K562 (cell line): ENCODE measurements around the gene TFCP2. TPM values are rescaled to one million over a fixed set of nuclear protein-coding genes. Genes with fewer than 3 reads are reported as not detected.

Source experiments
- CHD2 ChIP-seq: IDR thresholded peaks from 2 replicates; pipeline ENCODE4 v1.6.1; 2011; ENCODE audit warnings: low read depth, low read length
- FOXA3 ChIP-seq, 2 experiments: fragments of 450-650 bp in 1 of 2; sonication (generic) in 1 of 2; formaldehyde crosslinking; IDR thresholded peaks in 1 of 2; conservative IDR thresholded peaks in 1 of 2; 2 replicates each; pipeline versions ENCODE4 v1.4.0 to v1.8.0; 2020 to 2022; ENCODE audit warnings: mild to moderate bottlenecking in 2 of 2, missing genetic modification reagents in 1 of 2
- MYBL2 ChIP-seq, 2 experiments: fragments of 450-650 bp in 1 of 2; sonication (generic) in 1 of 2; formaldehyde crosslinking in 1 of 2; IDR thresholded peaks; 2 replicates each; pipeline versions ENCODE4 v1.6.1 to v1.8.1; 2017 to 2022; ENCODE audit warnings: borderline replicate concordance in 1 of 2, inconsistent platforms in 1 of 2, low read depth in 1 of 2, mild to moderate bottlenecking in 1 of 2, missing genetic modification reagents in 1 of 2, moderate library complexity in 1 of 2
- NCOR1 ChIP-seq: fragments of 450-650 bp; IDR thresholded peaks from 2 replicates; pipeline ENCODE4 v1.6.1; 2016; ENCODE audit warnings: mild to moderate bottlenecking, moderate library complexity
- NUFIP1 ChIP-seq: fragments of 450-650 bp; IDR thresholded peaks from 2 replicates; pipeline ENCODE4 v1.6.1; 2018; ENCODE audit not compliant: partially characterized antibody
- RCOR1 ChIP-seq, 2 experiments: IDR thresholded peaks; 2 replicates each; pipeline ENCODE4 v1.6.1; 2012; ENCODE audit warnings: low read depth in 2 of 2, low read length in 2 of 2, borderline replicate concordance in 1 of 2, improper control_type of control experiment in 1 of 2
- RFX7 ChIP-seq: fragments of 250-450 bp; sonication (Bioruptor Pico); IDR thresholded peaks from 2 replicates; pipeline ENCODE4 v1.5.1; 2021; ENCODE audit warnings: mild to moderate bottlenecking
- ZFPM2 ChIP-seq: fragments of 250-450 bp; sonication (Bioruptor Pico); IDR thresholded peaks from 2 replicates; pipeline ENCODE4 v1.5.1; 2022; ENCODE audit warnings: mild to moderate bottlenecking
- ZKSCAN8 ChIP-seq: fragments of 200-800 bp; sonication (Bioruptor generic); IDR thresholded peaks from 2 replicates; pipeline ENCODE4 v1.6.1; 2016; ENCODE audit warnings: missing genetic modification characterization, missing compliant biosample characterization
- ZNF184 ChIP-seq: sonication (generic); formaldehyde crosslinking; IDR thresholded peaks from 2 replicates; pipeline ENCODE4 v1.5.0; 2020; ENCODE audit warnings: missing genetic modification reagents
- polyA plus RNA-seq, 8 experiments: library from polyadenylated mRNA; depleted of rRNA in 4 of 8; stranded (reverse) in 5 of 8; unstranded in 3 of 8; fragments of >200 nt; fragmentation: Nextera tagmentation in 2 of 8; fragmentation: Illumina TruSeq in 1 of 8; extraction: Ambion mirVana in 2 of 8; extraction: Trizol in 1 of 8; gene quantifications; 2 replicates each; pipeline versions ENCODE4 v1.2.1 to v1.2.3, GENCODE V29; 2011 to 2014; ENCODE audit warnings: inconsistent platforms in 1 of 8, missing spikeins in 1 of 8
- total RNA-seq, 7 experiments: library from RNA; depleted of rRNA in 6 of 7; stranded (reverse); fragments of >200 nt in 6 of 7; fragmentation: Illumina TruSeq in 2 of 7; extraction: Trizol in 2 of 7; gene quantifications; 2 replicates each; pipeline versions ENCODE4 v1.2.1 to v1.2.3, GENCODE V29; 2011 to 2021; ENCODE audit warnings: low replicate concordance in 1 of 7
- TF ChIP-seq, protein P1 (sequence below): fragments of 250-450 bp; sonication (Bioruptor Pico); IDR thresholded peaks from 2 replicates; pipeline ENCODE4 v1.8.0; 2021; ENCODE audit warnings: mild to moderate bottlenecking, moderate library complexity
- TF ChIP-seq, protein P2 (sequence below): IDR thresholded peaks from 2 replicates; pipeline ENCODE4 v1.6.1; 2014; ENCODE audit warnings: antibody characterized with exemption
- TF ChIP-seq, protein P3 (sequence below): sonication (generic); IDR thresholded peaks from 2 replicates; pipeline ENCODE4 v1.6.1; 2016
- TF ChIP-seq, protein P4 (sequence below): sonication (generic); formaldehyde crosslinking; IDR thresholded peaks from 2 replicates; pipeline ENCODE4 v1.8.1; 2023; ENCODE audit warnings: mild to moderate bottlenecking, missing genetic modification reagents, moderate library complexity
- TF ChIP-seq, protein P5 (sequence below): fragments of 250-450 bp; sonication (Bioruptor Pico); IDR thresholded peaks from 2 replicates; pipeline ENCODE4 v1.6.1; 2021; ENCODE audit warnings: mild to moderate bottlenecking
- TF ChIP-seq, protein P6 (sequence below): sonication (generic); formaldehyde crosslinking; IDR thresholded peaks from 2 replicates; pipeline ENCODE4 v1.8.0; 2023; ENCODE audit warnings: mild to moderate bottlenecking, missing genetic modification reagents

Gene TFCP2
- total and polyA plus RNA-seq, 9 of the 15 experiments (the other 6 are each of a cell fraction or from before 2014, with no cell fraction given) = 8.0 to 38.9 (median 19.3) TPM

DNA sequence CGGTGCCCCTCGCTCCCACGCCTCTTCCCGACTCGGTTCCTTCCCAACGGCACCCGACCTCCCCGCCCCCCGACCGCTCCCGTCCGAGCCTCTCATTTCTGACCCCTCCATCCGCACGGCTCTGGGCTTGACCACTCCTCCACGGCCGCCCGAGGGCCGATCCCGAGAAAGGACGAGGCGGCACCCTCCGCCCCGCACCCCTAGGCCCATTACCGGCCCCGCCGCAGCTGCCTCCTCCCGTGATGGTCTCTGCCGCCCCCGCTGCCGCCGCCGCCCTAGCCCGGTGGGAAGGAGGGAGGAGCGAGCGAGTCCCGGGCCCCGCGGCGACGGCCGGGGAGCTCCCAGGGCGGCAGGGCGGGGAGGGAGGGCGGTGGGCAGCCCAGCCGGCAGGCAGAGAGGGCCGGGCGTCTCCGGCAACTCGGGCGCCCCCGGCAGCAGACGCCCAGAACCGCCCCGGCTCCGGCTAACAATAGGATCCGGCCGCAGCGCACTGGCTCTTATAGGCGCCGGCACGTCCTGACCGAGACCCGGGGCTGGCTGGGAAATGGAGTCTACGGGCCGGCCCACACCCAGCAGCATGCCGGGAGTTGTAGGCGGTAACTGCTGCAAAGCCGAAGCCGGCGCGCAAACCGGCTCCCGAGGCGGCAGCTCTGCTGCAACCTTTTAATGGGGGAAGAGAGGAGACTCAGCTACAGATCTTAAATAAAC is 89.7 kb downstream of the TFCP2 start, which contains the start of gene CSRNP2 (continued):
- TF ChIP-seq, protein P1, sequence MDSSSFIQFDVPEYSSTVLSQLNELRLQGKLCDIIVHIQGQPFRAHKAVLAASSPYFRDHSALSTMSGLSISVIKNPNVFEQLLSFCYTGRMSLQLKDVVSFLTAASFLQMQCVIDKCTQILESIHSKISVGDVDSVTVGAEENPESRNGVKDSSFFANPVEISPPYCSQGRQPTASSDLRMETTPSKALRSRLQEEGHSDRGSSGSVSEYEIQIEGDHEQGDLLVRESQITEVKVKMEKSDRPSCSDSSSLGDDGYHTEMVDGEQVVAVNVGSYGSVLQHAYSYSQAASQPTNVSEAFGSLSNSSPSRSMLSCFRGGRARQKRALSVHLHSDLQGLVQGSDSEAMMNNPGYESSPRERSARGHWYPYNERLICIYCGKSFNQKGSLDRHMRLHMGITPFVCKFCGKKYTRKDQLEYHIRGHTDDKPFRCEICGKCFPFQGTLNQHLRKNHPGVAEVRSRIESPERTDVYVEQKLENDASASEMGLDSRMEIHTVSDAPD (CRISPR knock-in tag) = no peak
- TF ChIP-seq, protein P2, sequence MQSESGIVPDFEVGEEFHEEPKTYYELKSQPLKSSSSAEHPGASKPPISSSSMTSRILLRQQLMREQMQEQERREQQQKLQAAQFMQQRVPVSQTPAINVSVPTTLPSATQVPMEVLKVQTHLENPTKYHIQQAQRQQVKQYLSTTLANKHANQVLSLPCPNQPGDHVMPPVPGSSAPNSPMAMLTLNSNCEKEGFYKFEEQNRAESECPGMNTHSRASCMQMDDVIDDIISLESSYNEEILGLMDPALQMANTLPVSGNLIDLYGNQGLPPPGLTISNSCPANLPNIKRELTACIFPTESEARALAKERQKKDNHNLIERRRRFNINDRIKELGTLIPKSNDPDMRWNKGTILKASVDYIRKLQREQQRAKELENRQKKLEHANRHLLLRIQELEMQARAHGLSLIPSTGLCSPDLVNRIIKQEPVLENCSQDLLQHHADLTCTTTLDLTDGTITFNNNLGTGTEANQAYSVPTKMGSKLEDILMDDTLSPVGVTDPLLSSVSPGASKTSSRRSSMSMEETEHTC = no peak
- peak; percentile 99 for TF ChIP-seq ZNF184
- no peak for TF ChIP-seq MYBL2 (IDR thresholded peaks at IDR 0.05; ENCODE audit: low read depth)
- TF ChIP-seq MYBL2 (CRISPR knock-in tag; IDR thresholded peaks at IDR 0.05; ENCODE audit: borderline replicate concordance) = no peak
- TF ChIP-seq, protein P3, sequence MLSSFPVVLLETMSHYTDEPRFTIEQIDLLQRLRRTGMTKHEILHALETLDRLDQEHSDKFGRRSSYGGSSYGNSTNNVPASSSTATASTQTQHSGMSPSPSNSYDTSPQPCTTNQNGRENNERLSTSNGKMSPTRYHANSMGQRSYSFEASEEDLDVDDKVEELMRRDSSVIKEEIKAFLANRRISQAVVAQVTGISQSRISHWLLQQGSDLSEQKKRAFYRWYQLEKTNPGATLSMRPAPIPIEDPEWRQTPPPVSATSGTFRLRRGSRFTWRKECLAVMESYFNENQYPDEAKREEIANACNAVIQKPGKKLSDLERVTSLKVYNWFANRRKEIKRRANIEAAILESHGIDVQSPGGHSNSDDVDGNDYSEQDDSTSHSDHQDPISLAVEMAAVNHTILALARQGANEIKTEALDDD = no peak
- TF ChIP-seq, protein P4, sequence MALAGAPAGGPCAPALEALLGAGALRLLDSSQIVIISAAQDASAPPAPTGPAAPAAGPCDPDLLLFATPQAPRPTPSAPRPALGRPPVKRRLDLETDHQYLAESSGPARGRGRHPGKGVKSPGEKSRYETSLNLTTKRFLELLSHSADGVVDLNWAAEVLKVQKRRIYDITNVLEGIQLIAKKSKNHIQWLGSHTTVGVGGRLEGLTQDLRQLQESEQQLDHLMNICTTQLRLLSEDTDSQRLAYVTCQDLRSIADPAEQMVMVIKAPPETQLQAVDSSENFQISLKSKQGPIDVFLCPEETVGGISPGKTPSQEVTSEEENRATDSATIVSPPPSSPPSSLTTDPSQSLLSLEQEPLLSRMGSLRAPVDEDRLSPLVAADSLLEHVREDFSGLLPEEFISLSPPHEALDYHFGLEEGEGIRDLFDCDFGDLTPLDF = peak; percentile 70
- peak in 1 of 2 experiments; percentile 32; a peak in 1 of 4 replicates for TF ChIP-seq FOXA3 (CRISPR knock-in tag; conservative IDR thresholded peaks at IDR 0.05 in 1 of 2, IDR thresholded peaks at IDR 0.05 in 1 of 2)
- no peak for TF ChIP-seq RFX7
- TF ChIP-seq, protein P5, sequence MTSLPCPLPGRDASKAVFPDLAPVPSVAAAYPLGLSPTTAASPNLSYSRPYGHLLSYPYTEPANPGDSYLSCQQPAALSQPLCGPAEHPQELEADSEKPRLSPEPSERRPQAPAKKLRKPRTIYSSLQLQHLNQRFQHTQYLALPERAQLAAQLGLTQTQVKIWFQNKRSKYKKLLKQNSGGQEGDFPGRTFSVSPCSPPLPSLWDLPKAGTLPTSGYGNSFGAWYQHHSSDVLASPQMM = no peak
- TF ChIP-seq NUFIP1 = no peak
- TF ChIP-seq, protein P6, sequence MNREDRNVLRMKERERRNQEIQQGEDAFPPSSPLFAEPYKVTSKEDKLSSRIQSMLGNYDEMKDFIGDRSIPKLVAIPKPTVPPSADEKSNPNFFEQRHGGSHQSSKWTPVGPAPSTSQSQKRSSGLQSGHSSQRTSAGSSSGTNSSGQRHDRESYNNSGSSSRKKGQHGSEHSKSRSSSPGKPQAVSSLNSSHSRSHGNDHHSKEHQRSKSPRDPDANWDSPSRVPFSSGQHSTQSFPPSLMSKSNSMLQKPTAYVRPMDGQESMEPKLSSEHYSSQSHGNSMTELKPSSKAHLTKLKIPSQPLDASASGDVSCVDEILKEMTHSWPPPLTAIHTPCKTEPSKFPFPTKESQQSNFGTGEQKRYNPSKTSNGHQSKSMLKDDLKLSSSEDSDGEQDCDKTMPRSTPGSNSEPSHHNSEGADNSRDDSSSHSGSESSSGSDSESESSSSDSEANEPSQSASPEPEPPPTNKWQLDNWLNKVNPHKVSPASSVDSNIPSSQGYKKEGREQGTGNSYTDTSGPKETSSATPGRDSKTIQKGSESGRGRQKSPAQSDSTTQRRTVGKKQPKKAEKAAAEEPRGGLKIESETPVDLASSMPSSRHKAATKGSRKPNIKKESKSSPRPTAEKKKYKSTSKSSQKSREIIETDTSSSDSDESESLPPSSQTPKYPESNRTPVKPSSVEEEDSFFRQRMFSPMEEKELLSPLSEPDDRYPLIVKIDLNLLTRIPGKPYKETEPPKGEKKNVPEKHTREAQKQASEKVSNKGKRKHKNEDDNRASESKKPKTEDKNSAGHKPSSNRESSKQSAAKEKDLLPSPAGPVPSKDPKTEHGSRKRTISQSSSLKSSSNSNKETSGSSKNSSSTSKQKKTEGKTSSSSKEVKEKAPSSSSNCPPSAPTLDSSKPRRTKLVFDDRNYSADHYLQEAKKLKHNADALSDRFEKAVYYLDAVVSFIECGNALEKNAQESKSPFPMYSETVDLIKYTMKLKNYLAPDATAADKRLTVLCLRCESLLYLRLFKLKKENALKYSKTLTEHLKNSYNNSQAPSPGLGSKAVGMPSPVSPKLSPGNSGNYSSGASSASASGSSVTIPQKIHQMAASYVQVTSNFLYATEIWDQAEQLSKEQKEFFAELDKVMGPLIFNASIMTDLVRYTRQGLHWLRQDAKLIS (CRISPR knock-in tag) = peak; percentile 48
- no peak for TF ChIP-seq CHD2
- TF ChIP-seq NCOR1 = 0 out of 2 replicates have a peak, but pooled peaks have one; percentile 19
- no peak for TF ChIP-seq ZFPM2 (CRISPR knock-in tag)
- no peak for TF ChIP-seq ZKSCAN8 (CRISPR knock-in tag)
- TF ChIP-seq RCOR1 (IDR thresholded peaks at IDR 0.05; ENCODE audit: borderline replicate concordance in 1 of 2, low read depth in 2 of 2, low read length in 2 of 2) = no peak
